Measurements from ENCODE around the gene RBFOX1. TPM values are rescaled to one million over a fixed set of nuclear protein-coding genes. Genes with fewer than 3 reads are reported as not detected.

The RBFOX1 gene
- total RNA-seq, 4 donors from 2014 or later: 0.08 to 0.32 TPM; not detected in 2

DNA sequence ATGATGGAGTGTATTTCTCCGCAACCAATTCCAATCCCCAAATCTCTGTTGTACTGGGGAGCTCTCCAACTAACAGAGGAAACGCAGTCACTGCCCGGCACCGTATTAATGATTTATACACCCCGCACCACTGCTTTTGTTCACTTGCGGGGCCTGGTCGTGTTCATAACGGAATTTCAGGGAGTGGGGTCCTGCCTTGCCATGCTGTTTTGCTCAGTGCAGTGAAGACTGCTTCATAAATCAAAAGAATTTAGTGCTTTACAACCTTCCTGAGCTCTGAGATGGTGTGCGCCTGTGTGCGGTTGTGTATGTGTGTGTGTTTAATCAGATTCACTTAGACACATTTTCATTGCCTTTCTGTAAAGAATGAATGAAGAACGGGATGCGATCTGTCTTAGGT lies 18.5 kb upstream of the RBFOX1 start:
- Histone ChIP-seq H3K9me3 (no peaks in the 10 kb centered on the region), H3K4me1 (no peaks in the 10 kb centered on the region), H3K36me3 (no peaks in the 10 kb centered on the region), H3K27ac (no peak overlapping the region), H3K27me3 (peaks cover 3% of the 10 kb centered on the region), H3K4me3 (no peak overlapping the region)
- no peak for DNase-seq (ENCODE audit: low spot score in 2 of 2)
- TF ChIP-seq EP300 (IDR thresholded peaks at IDR 0.05) (no peak), POLR2A (IDR thresholded peaks at IDR 0.05) (no peak), CTCF (IDR thresholded peaks at IDR 0.05) (no peak)
- WGBS: 60% methylated on average over 12 of the region's 12 CpGs

GRCh38 chr16:7315813-7316212 lies 16.8 kb upstream of the RBFOX1 start:
- TF ChIP-seq CTCF (IDR thresholded peaks at IDR 0.05) (no peak), POLR2AphosphoS5 (IDR thresholded peaks at IDR 0.05) (no peak), EP300 (IDR thresholded peaks at IDR 0.05) (no peak), POLR2A (IDR thresholded peaks at IDR 0.05) (no peak)
- Histone ChIP-seq H3K4me3 (no peak overlapping the region), H3K4me1 (no peaks in the 10 kb centered on the region), H3K27me3 (peaks cover 3% of the 10 kb centered on the region), H3K36me3 (no peaks in the 10 kb centered on the region), H3K9me3 (no peaks in the 10 kb centered on the region), H3K27ac (no peak overlapping the region)
- WGBS: 79% methylated on average over 1 of the region's 1 CpG
- DNase-seq (ENCODE audit: low spot score in 2 of 2): no peak

DNA sequence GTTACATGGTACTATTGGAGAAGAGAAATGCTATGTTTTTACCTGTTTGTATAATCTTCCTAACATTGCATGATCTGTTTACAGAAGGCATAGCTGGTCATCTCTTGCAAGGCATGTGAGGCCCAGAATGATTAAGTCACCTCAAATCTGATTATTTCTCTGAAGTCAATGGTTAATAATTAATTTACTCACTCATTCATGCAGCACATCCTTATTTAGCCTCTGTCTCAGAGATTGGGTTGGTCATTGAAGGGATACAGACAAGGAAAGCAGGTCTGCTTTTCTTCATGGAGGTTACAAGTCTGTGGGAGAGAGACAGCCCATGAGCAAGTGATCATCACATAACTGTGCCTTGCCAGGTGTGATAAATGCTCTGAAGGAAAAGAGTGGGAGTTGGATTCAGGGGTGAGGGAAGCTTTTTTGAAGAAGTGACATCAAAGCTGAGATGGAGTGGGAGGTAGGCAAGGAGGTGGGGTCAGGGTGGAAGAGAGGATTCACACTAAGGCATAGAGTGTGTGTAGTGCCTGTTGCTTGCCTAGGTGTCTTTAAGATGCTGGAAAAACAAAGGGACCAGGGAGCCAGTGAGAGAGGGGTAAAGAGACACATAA lies 16.3 kb upstream of the RBFOX1 start:
- H3K36me3 ChIP-seq: no peaks in the 10 kb centered on the region
- H3K9me3 ChIP-seq: no peaks in the 10 kb centered on the region
- peaks cover 3% of the 10 kb centered on the region for H3K27me3 ChIP-seq
- DNase-seq (ENCODE audit: low spot score in 2 of 2): no peak
- H3K4me3 ChIP-seq: no peak overlapping the region
- TF ChIP-seq CTCF (IDR thresholded peaks at IDR 0.05): no peak
- TF ChIP-seq POLR2AphosphoS5 (IDR thresholded peaks at IDR 0.05): no peak
- H3K27ac ChIP-seq: no peak overlapping the region
- H3K4me1 ChIP-seq: no peaks in the 10 kb centered on the region

- Histone ChIP-seq H3K27me3 (peaks cover 3% of the 10 kb centered on the region), H3K36me3 (no peaks in the 10 kb centered on the region), H3K9me3 (no peaks in the 10 kb centered on the region), H3K27ac (no peak overlapping the region), H3K4me1 (no peaks in the 10 kb centered on the region), H3K4me3 (no peak overlapping the region)
- 94% methylated on average over 5 of the region's 5 CpGs for WGBS
- TF ChIP-seq EP300 (IDR thresholded peaks at IDR 0.05) (no peak), POLR2A (IDR thresholded peaks at IDR 0.05) (no peak), CTCF (IDR thresholded peaks at IDR 0.05) (no peak)
- DNase-seq (ENCODE audit: low spot score in 2 of 2): no peak
Measured at GRCh38 chr16:7317982-7318381, 14.7 kb upstream of the RBFOX1 start.

- Histone ChIP-seq H3K27me3 (peaks cover 3% of the 10 kb centered on the region), H3K4me3 (no peak overlapping the region), H3K27ac (no peak overlapping the region), H3K9me3 (no peaks in the 10 kb centered on the region), H3K4me1 (no peaks in the 10 kb centered on the region), H3K36me3 (no peaks in the 10 kb centered on the region)
- no peak for DNase-seq (ENCODE audit: low spot score in 2 of 2)
- WGBS: 71% methylated on average over 7 of the region's 7 CpGs
- TF ChIP-seq POLR2AphosphoS5 (IDR thresholded peaks at IDR 0.05) (no peak), POLR2A (IDR thresholded peaks at IDR 0.05) (no peak), EP300 (IDR thresholded peaks at IDR 0.05) (no peak), CTCF (IDR thresholded peaks at IDR 0.05) (no peak)
Measured at GRCh38 chr16:7318686-7319085, 14.0 kb upstream of the RBFOX1 start.
